Ishikawa (cell line): ENCODE results near the gene MARCHF3.

ENCODE experiments used
- CEBPB ChIP-seq: IDR thresholded peaks from 2 replicates; pipeline ENCODE4 v1.6.1; 2012
- EGR1 ChIP-seq: IDR thresholded peaks from 2 replicates; pipeline ENCODE4 v1.6.1; 2012
- FOXM1 ChIP-seq: IDR thresholded peaks from 2 replicates; pipeline ENCODE4 v1.6.1; 2012; ENCODE audit warnings: low read depth, borderline replicate concordance
- MAX ChIP-seq: IDR thresholded peaks from 2 replicates; pipeline ENCODE4 v1.6.1; 2012
- NFIC ChIP-seq: IDR thresholded peaks from 2 replicates; pipeline ENCODE4 v1.6.1; 2012
- RAD21 ChIP-seq: IDR thresholded peaks from 2 replicates; pipeline ENCODE4 v1.6.1; 2012; ENCODE audit warnings: low read depth
- REST ChIP-seq: IDR thresholded peaks from 2 replicates; pipeline ENCODE4 v1.6.1; 2012; ENCODE audit warnings: low read depth, mild to moderate bottlenecking
- TAF1 ChIP-seq: IDR thresholded peaks from 2 replicates; pipeline ENCODE4 v1.6.1; 2012; ENCODE audit warnings: low read depth, mild to moderate bottlenecking
- TCF12 ChIP-seq: IDR thresholded peaks from 2 replicates; pipeline ENCODE4 v1.6.1; 2012; ENCODE audit warnings: low read depth
- TEAD4 ChIP-seq: IDR thresholded peaks from 2 replicates; pipeline ENCODE4 v1.6.1; 2012
- USF1 ChIP-seq: IDR thresholded peaks from 2 replicates; pipeline ENCODE4 v1.6.1; 2012
- YY1 ChIP-seq: IDR thresholded peaks from 2 replicates; pipeline ENCODE4 v1.6.1; 2012; ENCODE audit warnings: low read depth
- ZBTB7A ChIP-seq: IDR thresholded peaks from 2 replicates; pipeline ENCODE4 v1.6.1; 2012; ENCODE audit warnings: low read depth

MARCHF3 gene

GRCh38 chr5:127010362-127010761 is 20.0 kb downstream of the MARCHF3 start:
- no peak for TF ChIP-seq TCF12
- no peak for TF ChIP-seq FOXM1
- TF ChIP-seq REST: no peak

GRCh38 chr5:127009784-127010183 is 20.6 kb downstream of the MARCHF3 start:
- no peak for TF ChIP-seq MAX
- TF ChIP-seq CEBPB: no peak
- TF ChIP-seq TEAD4: no peak
- no peak for TF ChIP-seq TAF1
- TF ChIP-seq TCF12: no peak
- TF ChIP-seq REST: no peak
- TF ChIP-seq YY1: no peak

- TF ChIP-seq FOXM1: no peak
- TF ChIP-seq TCF12: no peak
Observed at GRCh38 chr5:127008300-127008975, 21.9 kb downstream of the MARCHF3 start.

GRCh38 chr5:127007522-127007921 is 22.8 kb downstream of the MARCHF3 start:
- no peak for TF ChIP-seq YY1

- TF ChIP-seq TEAD4 (no peak), REST (no peak), USF1 (no peak), YY1 (no peak), CEBPB (no peak), TCF12 (no peak), NFIC (no peak), ZBTB7A (no peak), EGR1 (no peak), RAD21 (no peak), MAX (no peak)
Observed at GRCh38 chr5:127006744-127007143, 23.6 kb downstream of the MARCHF3 start.

GRCh38 chr5:127004721-127005120 is 25.6 kb downstream of the MARCHF3 start:
- TF ChIP-seq EGR1 (no peak), MAX (no peak), TCF12 (no peak), ZBTB7A (no peak), NFIC (no peak), CEBPB (no peak), USF1 (no peak), TAF1 (no peak), FOXM1 (no peak), TEAD4 (no peak)
